A549 (cell line): Measurements from ENCODE around the gene BANP. TPM values are rescaled to one million over a fixed set of nuclear protein-coding genes. Genes with fewer than 3 reads are reported as not detected.
A peak's percentile ranks its signal among the peaks of the same experiment; 100 is the strongest.

Source experiments
- ATAC-seq, 2 experiments: fragments of 200-7000 bp in 1 of 2; fragments of >200 bp in 1 of 2; cut with Nextera tagmentation in 1 of 2; cut with Tn5 transposase in 1 of 2; 3 replicates each; pipeline versions ENCODE4 v1.8.0 to v1.9.1; 2018 to 2020; ENCODE audit warnings: mild to moderate bottlenecking in 1 of 2, moderate library complexity in 1 of 2
- CTCF ChIA-PET: fragments of 300-600 bp; sonication (Branson Sonifier 250); formaldehyde crosslinking; extraction: SDS; loops from one replicate; lab custom pipeline; 2021; ENCODE audit warnings: antibody characterized with exemption, inconsistent platforms; lab: Yijun Ruan, JAX
- POLR2A ChIA-PET: fragments of 350-600 bp; formaldehyde crosslinking; extraction: SDS; loops from one replicate; lab custom pipeline; 2021; ENCODE audit warnings: antibody characterized with exemption, inconsistent platforms; lab: Yijun Ruan, JAX
- DNase-seq, 2 experiments: peaks; one replicate each; pipeline versions ENCODE4 v3.0.0 to v3.0.0-alpha.2; 2011 to 2016; ENCODE audit warnings: low read depth in 1 of 2, low spot score in 1 of 2
- FAIRE-seq: peaks from 2 replicates; lab custom pipeline; 2011; peaks lifted over from hg19 to GRCh38; lab: Jason Lieb, UNC
- H3K27ac ChIP-seq, 2 experiments: fragments of >200 bp; sonication (Bioruptor Twin); formaldehyde crosslinking; 3 replicates each; pipeline ENCODE4 v1.5.1; 2016 to 2017
- H3K4me1 ChIP-seq: fragments of >200 bp; sonication (Bioruptor Twin); formaldehyde crosslinking; 3 replicates; pipeline ENCODE4 v1.6.1; 2016
- H3K4me2 ChIP-seq: fragments of >200 bp; sonication (Bioruptor Twin); formaldehyde crosslinking; 3 replicates; pipeline ENCODE4 v1.6.1; 2016
- H3K4me3 ChIP-seq: fragments of >200 bp; sonication (Bioruptor Twin); formaldehyde crosslinking; 3 replicates; pipeline ENCODE4 v1.5.1; 2016
- H3K9me3 ChIP-seq: fragments of >200 bp; sonication (Bioruptor Twin); formaldehyde crosslinking; 3 replicates; pipeline ENCODE4 v1.6.1; 2016
- CEBPB ChIP-seq, 2 experiments: fragments of >200 bp in 1 of 2; sonication (Bioruptor Twin) in 1 of 2; formaldehyde crosslinking in 1 of 2; IDR thresholded peaks; 2 replicates each; pipeline ENCODE4 v1.6.1; 2012 to 2016
- CHD2 ChIP-seq: fragments of 150-350 bp; IDR thresholded peaks from 2 replicates; pipeline ENCODE4 v1.6.1; 2014; ENCODE audit warnings: low read length; ENCODE audit not compliant: partially characterized antibody
- ESRRA ChIP-seq: fragments of 150-350 bp; IDR thresholded peaks from 2 replicates; pipeline ENCODE4 v1.6.1; 2014; ENCODE audit warnings: mild to moderate bottlenecking, low read length, borderline replicate concordance
- FOSL2 ChIP-seq, 2 experiments: fragments of 450-650 bp in 1 of 2; fragments of >200 bp in 1 of 2; sonication (Bioruptor Twin) in 1 of 2; formaldehyde crosslinking; IDR thresholded peaks; 2 replicates each; pipeline versions ENCODE4 v1.5.0 to v1.6.1; 2016 to 2020; ENCODE audit warnings: mild to moderate bottlenecking in 1 of 2, moderate library complexity in 1 of 2
- FOXS1 ChIP-seq: fragments of 250-450 bp; sonication (Bioruptor Pico); IDR thresholded peaks from 2 replicates; pipeline ENCODE4 v1.5.0; 2020; ENCODE audit warnings: mild to moderate bottlenecking, moderate library complexity
- HEYL ChIP-seq: fragments of 250-450 bp; sonication (Bioruptor Pico); IDR thresholded peaks from 2 replicates; pipeline ENCODE4 v1.8.0; 2021; ENCODE audit warnings: mild to moderate bottlenecking, moderate library complexity
- HOXB5 ChIP-seq: fragments of 250-450 bp; sonication (Bioruptor Pico); IDR thresholded peaks from 2 replicates; pipeline ENCODE4 v1.5.0; 2020; ENCODE audit warnings: mild to moderate bottlenecking, moderate library complexity
- JUN ChIP-seq, 2 experiments: fragments of >200 bp; sonication (Bioruptor Twin); formaldehyde crosslinking; IDR thresholded peaks; 2 replicates in 1 of 2; 3 replicates in 1 of 2; pipeline ENCODE4 v1.6.1; 2016 to 2017
- MAZ ChIP-seq: fragments of 150-350 bp; IDR thresholded peaks from 2 replicates; pipeline ENCODE4 v1.6.1; 2014; ENCODE audit warnings: antibody characterized with exemption, low read depth, low read length, borderline replicate concordance
- NPAS2 ChIP-seq: fragments of 250-450 bp; sonication (Bioruptor Pico); IDR thresholded peaks from 2 replicates; pipeline ENCODE4 v1.8.0; 2022; ENCODE audit warnings: mild to moderate bottlenecking, moderate library complexity, borderline replicate concordance
- PHF8 ChIP-seq: fragments of 200-600 bp; sonication (generic); IDR thresholded peaks from 2 replicates; pipeline ENCODE4 v1.6.1; 2016; ENCODE audit warnings: low read depth, mild to moderate bottlenecking, antibody characterized with exemption, moderate library complexity, borderline replicate concordance
- RFX5 ChIP-seq: fragments of 450-650 bp; IDR thresholded peaks from 2 replicates; pipeline ENCODE4 v1.7.1; 2014; ENCODE audit warnings: antibody characterized with exemption, mild to moderate bottlenecking, moderate library complexity
- SREBF2 ChIP-seq: fragments of 450-650 bp; IDR thresholded peaks from 2 replicates; pipeline ENCODE4 v1.6.1; 2014; ENCODE audit warnings: mild to moderate bottlenecking, moderate library complexity
- TP53 ChIP-seq: fragments of 250-450 bp; sonication (Bioruptor Pico); IDR thresholded peaks from 2 replicates; pipeline ENCODE4 v1.5.0; 2021; ENCODE audit warnings: mild to moderate bottlenecking, moderate library complexity
- ZFP36 ChIP-seq: fragments of 450-650 bp; IDR thresholded peaks from 2 replicates; pipeline ENCODE4 v1.6.1; 2014; ENCODE audit warnings: borderline replicate concordance; ENCODE audit not compliant: partially characterized antibody
- ZNF302 ChIP-seq: fragments of 250-450 bp; sonication (Bioruptor Pico); IDR thresholded peaks from 2 replicates; pipeline ENCODE4 v1.9.0; 2021; ENCODE audit warnings: inconsistent platforms, mild to moderate bottlenecking, moderate library complexity
- WGBS: methylation state at CpG from one replicate; pipeline ENCODE4 v1.1.6; 2017; ENCODE audit errors: missing lambda C conversion rate; 5-methylcytosine and 5-hydroxymethylcytosine counted together
- polyA plus RNA-seq, 4 experiments: library from polyadenylated mRNA; depleted of rRNA in 3 of 4; stranded (reverse); fragments of >200 nt; fragmentation: RNase III in 1 of 4; extraction: RNeasy Plus Mini Kit Qiagen cat#74134 plus additional on column Dnase treatment in 1 of 4; gene quantifications; 2 replicates in 3 of 4; 3 replicates in 1 of 4; pipeline ENCODE4 v1.2.3, GENCODE V29; 2011 to 2017
- TF ChIP-seq, protein P1 (sequence below): fragments of 150-350 bp; IDR thresholded peaks from 2 replicates; pipeline ENCODE4 v1.6.1; 2014; ENCODE audit warnings: low read depth, mild to moderate bottlenecking, low read length
- TF ChIP-seq, protein P2 (sequence below): IDR thresholded peaks from 2 replicates; pipeline ENCODE4 v1.6.1; 2012
- TF ChIP-seq, protein P3 (sequence below): fragments of 450-650 bp; IDR thresholded peaks from 2 replicates; pipeline ENCODE4 v1.6.1; 2014; ENCODE audit warnings: antibody characterized with exemption
- TF ChIP-seq, protein P4 (sequence below): fragments of 200-600 bp; sonication (generic); IDR thresholded peaks from 2 replicates; pipeline ENCODE4 v1.6.1; 2016; ENCODE audit warnings: antibody characterized with exemption, mild to moderate bottlenecking, moderate library complexity

The BANP gene
- polyA plus RNA-seq, 2 of the 4 experiments (the other 2 are of a cell fraction), result 17.1 to 17.2 TPM

DNA sequence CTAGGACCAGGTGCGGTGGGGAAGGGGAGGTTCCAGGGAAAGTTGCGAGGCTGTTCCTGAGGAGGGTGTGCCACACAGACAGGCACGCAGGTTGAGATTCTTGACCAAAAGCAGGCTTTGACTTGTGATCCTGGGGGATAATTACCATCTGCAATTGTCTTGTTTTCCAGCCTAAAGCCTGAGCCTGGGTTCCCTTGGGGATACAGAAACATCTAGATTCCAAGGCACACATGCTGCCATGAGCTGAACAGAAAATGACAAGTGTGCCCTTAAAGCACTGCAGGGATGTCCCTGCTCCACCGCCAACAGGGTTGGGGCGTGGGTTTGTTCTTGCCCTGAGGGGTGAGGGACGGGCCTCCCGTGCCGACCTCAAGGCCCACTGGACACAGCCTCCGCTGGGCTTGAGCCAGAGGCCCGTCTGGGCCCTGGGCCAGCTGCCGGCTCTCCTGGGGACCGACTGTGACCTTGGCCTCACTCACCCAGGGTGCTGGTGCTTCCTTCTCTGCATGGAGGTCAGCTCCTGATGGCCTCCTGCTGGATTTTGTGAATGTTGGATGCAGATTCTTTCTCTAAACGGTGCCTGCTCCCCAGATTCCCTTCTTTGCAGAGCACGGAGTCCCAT, 28.9 kb upstream of the BANP start (continued):
- TF ChIP-seq, protein P1, sequence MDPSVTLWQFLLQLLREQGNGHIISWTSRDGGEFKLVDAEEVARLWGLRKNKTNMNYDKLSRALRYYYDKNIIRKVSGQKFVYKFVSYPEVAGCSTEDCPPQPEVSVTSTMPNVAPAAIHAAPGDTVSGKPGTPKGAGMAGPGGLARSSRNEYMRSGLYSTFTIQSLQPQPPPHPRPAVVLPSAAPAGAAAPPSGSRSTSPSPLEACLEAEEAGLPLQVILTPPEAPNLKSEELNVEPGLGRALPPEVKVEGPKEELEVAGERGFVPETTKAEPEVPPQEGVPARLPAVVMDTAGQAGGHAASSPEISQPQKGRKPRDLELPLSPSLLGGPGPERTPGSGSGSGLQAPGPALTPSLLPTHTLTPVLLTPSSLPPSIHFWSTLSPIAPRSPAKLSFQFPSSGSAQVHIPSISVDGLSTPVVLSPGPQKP, result no peak
- TF ChIP-seq HEYL (no peak), ZNF302 (CRISPR knock-in tag) (no peak), MAZ (no peak), NPAS2 (CRISPR knock-in tag) (no peak)
- TF ChIP-seq, protein P2, sequence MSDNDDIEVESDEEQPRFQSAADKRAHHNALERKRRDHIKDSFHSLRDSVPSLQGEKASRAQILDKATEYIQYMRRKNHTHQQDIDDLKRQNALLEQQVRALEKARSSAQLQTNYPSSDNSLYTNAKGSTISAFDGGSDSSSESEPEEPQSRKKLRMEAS, result no peak
- TF ChIP-seq, all 56 proteins: peak for 0

- no peak for TF ChIP-seq HOXB5 (CRISPR knock-in tag)
- no peak for TF ChIP-seq FOSL2 (IDR thresholded peaks at IDR 0.05)
- no peak for TF ChIP-seq FOSL2 (CRISPR knock-in tag; IDR thresholded peaks at IDR 0.05)
- no peak for TF ChIP-seq FOXS1 (CRISPR knock-in tag)
- no peak for TF ChIP-seq ESRRA
- TF ChIP-seq, protein P3, sequence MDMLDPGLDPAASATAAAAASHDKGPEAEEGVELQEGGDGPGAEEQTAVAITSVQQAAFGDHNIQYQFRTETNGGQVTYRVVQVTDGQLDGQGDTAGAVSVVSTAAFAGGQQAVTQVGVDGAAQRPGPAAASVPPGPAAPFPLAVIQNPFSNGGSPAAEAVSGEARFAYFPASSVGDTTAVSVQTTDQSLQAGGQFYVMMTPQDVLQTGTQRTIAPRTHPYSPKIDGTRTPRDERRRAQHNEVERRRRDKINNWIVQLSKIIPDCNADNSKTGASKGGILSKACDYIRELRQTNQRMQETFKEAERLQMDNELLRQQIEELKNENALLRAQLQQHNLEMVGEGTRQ, result no peak
- no peak for TF ChIP-seq SREBF2
- no peak for TF ChIP-seq RFX5
- H3K4me3 ChIP-seq, result no peak overlapping the region
- no peaks in the 10 kb centered on the region for H3K4me1 ChIP-seq
- no peak for FAIRE-seq
- H3K27ac ChIP-seq, result no peak overlapping the region
- POLR2A ChIA-PET, result no interaction called here
- CTCF ChIA-PET, result interaction anchor here (0.5 to 1.4 kb wide), 3 partner anchors 9 to 26 kb away, joined by 3 to 5 read pairs (median 5); no protein-coding TSS in a partner anchor
- DNase-seq, result no peak
- no peak for ATAC-seq
- no peak overlapping the region for H3K4me2 ChIP-seq
- WGBS, result 78% methylated on average over 21 of the region's 27 CpGs
- no peaks in the 10 kb centered on the region for H3K9me3 ChIP-seq
Measured at GRCh38 chr16:87924041-87924810, 27.0 kb upstream of the BANP start.

- CTCF ChIA-PET, result interaction anchor here (0.5 to 2.0 kb wide), 4 partner anchors 10 to 155 kb away, joined by 3 to 7 read pairs (median 4); no protein-coding TSS in a partner anchor
- peak; percentile 23 to 41; a peak in 2 of 6 replicates for ATAC-seq
- Histone ChIP-seq H3K27ac (no peak overlapping the region), H3K4me2 (no peak overlapping the region), H3K4me1 (no peaks in the 10 kb centered on the region), H3K4me3 (no peak overlapping the region), H3K9me3 (no peaks in the 10 kb centered on the region)
- 75% methylated on average over 25 of the region's 26 CpGs for WGBS
- TF ChIP-seq CHD2 (no peak), ZFP36 (no peak), TP53 (CRISPR knock-in tag) (no peak), JUN (IDR thresholded peaks at IDR 0.05) (no peak), HOXB5 (CRISPR knock-in tag) (no peak), PHF8 (no peak), CEBPB (IDR thresholded peaks at IDR 0.05) (no peak), FOSL2 (IDR thresholded peaks at IDR 0.05) (no peak), FOSL2 (CRISPR knock-in tag; IDR thresholded peaks at IDR 0.05) (no peak)
- TF ChIP-seq, protein P4, sequence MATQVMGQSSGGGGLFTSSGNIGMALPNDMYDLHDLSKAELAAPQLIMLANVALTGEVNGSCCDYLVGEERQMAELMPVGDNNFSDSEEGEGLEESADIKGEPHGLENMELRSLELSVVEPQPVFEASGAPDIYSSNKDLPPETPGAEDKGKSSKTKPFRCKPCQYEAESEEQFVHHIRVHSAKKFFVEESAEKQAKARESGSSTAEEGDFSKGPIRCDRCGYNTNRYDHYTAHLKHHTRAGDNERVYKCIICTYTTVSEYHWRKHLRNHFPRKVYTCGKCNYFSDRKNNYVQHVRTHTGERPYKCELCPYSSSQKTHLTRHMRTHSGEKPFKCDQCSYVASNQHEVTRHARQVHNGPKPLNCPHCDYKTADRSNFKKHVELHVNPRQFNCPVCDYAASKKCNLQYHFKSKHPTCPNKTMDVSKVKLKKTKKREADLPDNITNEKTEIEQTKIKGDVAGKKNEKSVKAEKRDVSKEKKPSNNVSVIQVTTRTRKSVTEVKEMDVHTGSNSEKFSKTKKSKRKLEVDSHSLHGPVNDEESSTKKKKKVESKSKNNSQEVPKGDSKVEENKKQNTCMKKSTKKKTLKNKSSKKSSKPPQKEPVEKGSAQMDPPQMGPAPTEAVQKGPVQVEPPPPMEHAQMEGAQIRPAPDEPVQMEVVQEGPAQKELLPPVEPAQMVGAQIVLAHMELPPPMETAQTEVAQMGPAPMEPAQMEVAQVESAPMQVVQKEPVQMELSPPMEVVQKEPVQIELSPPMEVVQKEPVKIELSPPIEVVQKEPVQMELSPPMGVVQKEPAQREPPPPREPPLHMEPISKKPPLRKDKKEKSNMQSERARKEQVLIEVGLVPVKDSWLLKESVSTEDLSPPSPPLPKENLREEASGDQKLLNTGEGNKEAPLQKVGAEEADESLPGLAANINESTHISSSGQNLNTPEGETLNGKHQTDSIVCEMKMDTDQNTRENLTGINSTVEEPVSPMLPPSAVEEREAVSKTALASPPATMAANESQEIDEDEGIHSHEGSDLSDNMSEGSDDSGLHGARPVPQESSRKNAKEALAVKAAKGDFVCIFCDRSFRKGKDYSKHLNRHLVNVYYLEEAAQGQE, result no peak
- TF ChIP-seq, protein P3, result no peak
- TF ChIP-seq, protein P2, result no peak
- FAIRE-seq, result no peak
- DNase-seq, result no peak
- POLR2A ChIA-PET, result no interaction called here
Measured at GRCh38 chr16:87924811-87925670, 26.2 kb upstream of the BANP start.
